Measurements from ENCODE around the gene ADPRH. TPM values are rescaled to one million over a fixed set of nuclear protein-coding genes. Genes with fewer than 3 reads are reported as not detected.

Gene ADPRH
- total and polyA plus RNA-seq, 8 donors, result 2.7 to 9.5 (median 5.0) TPM

DNA sequence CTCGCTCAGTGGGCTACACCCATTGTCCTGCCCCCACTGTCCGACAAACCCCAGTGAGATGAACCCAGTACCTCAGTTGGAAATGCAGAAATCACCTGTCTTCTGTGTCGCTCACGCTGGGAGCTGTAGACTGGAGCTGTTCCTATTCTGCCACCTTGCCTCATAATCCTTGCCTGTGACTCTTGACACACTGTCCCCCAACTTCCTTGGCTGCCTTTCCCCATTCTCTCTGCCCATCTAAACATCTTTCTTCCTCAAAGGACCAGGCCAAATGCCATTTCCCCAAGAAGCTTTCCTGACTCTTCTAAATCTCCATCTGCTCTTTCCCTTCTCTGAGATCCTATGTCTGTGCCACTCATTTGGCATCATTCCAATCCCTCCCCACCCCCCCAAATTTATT is 10.1 kb upstream of the ADPRH start:
- no peaks in the 10 kb centered on the region for H3K9me3 ChIP-seq
- no peaks in the 10 kb centered on the region for H3K27me3 ChIP-seq
- ATAC-seq, result no peak
- DNase-seq, result no peak
- no peak overlapping the region for H3K27ac ChIP-seq
- no peaks in the 10 kb centered on the region for H3K4me1 ChIP-seq
- TF ChIP-seq CTCF (IDR thresholded peaks at IDR 0.05), result no peak
- no peak overlapping the region for H3K4me3 ChIP-seq
- 82 to 89% methylated on average over 4 of the region's 4 CpGs for WGBS, 2 donors
- no peaks in the 10 kb centered on the region for H3K36me3 ChIP-seq
- FAIRE-seq, result no peak
- intact Hi-C loops (cut with DNase I), result no loop called here

GRCh38 chr3:119570229-119570628 is 9.1 kb upstream of the ADPRH start:
- Histone ChIP-seq H3K4me1 (no peaks in the 10 kb centered on the region), H3K27ac (peak overlapping the region in 1 of 4 donors; percentile 39), H3K36me3 (no peaks in the 10 kb centered on the region), H3K4me3 (no peak overlapping the region), H3K9me3 (no peaks in the 10 kb centered on the region), H3K27me3 (no peaks in the 10 kb centered on the region)
- no peak for TF ChIP-seq CTCF (IDR thresholded peaks at IDR 0.05)
- intact Hi-C loops (cut with DNase I), result no loop called here
- ATAC-seq (peak in 2 of 4 donors; percentile 59 to 79), DNase-seq (no peak), FAIRE-seq (no peak)
- 82 to 84% methylated on average over 5 of the region's 5 CpGs for WGBS, 2 donors

DNA sequence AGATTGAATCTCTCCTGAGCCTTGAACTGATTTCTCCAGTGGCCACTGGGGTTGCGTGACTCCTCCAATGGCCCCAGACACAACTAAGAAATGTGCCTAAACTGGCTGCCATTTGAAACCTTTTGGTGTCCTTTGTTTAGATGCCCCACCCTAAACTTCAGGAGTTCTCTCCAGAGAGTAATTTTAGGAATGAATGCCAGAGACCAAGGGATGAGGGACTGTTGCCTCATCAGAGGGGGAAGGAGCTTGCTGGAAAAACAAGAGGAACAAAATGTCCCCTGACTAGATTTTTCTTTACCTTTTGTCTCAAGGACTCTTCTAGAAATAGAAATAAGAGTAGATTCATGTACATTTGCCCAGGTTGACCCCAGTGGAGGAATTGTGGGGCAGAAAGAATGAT is 8.1 kb upstream of the ADPRH start:
- no peak for ATAC-seq
- H3K4me1 ChIP-seq, result no peaks in the 10 kb centered on the region
- no peak for TF ChIP-seq CTCF (IDR thresholded peaks at IDR 0.05)
- H3K27ac ChIP-seq, result no peak overlapping the region
- FAIRE-seq, result no peak
- DNase-seq, result no peak
- H3K9me3 ChIP-seq, result no peaks in the 10 kb centered on the region
- intact Hi-C loops (cut with DNase I), result no loop called here
- no peaks in the 10 kb centered on the region for H3K36me3 ChIP-seq
- H3K4me3 ChIP-seq, result no peak overlapping the region
- WGBS, 2 donors, result 91 to 94% methylated on average over 1 of the region's 1 CpG
- H3K27me3 ChIP-seq, result no peaks in the 10 kb centered on the region

- Histone ChIP-seq H3K4me3 (no peak overlapping the region), H3K27me3 (no peaks in the 10 kb centered on the region), H3K4me1 (no peaks in the 10 kb centered on the region), H3K9me3 (no peaks in the 10 kb centered on the region), H3K36me3 (no peaks in the 10 kb centered on the region), H3K27ac (no peak overlapping the region)
- no peak for TF ChIP-seq CTCF (IDR thresholded peaks at IDR 0.05)
- 83 to 91% methylated on average over 5 of the region's 5 CpGs for WGBS, 2 donors
- intact Hi-C loops (cut with DNase I), result no loop called here
- FAIRE-seq (no peak), DNase-seq (no peak), ATAC-seq (no peak)
These were observed 7.6 kb upstream of the ADPRH start for GRCh38 chr3:119571688-119572087.

DNA sequence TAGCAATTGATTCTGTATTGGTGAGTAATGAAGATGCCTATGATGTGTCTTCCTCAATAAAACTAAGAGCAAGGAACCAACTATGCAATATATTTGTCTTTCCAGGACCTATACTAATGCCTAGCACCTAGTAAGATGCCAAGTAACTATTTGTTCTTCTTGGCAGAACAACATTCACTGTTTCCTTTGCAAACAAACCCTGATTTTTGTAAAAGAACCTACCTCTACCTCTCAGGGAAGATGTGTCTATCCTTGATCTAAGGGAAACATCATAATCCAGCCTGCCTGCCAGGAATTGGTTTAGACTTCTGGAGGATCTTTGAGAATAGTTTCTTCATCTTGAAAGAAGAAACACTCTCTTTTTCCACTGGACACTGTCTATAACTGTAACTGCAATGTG is 3.8 kb upstream of the ADPRH start:
- H3K4me1 ChIP-seq, result peaks cover 0 to 6% (median 0%) of the 10 kb centered on the region in 3 donors
- H3K36me3 ChIP-seq, result no peaks in the 10 kb centered on the region
- no peak overlapping the region for H3K4me3 ChIP-seq
- TF ChIP-seq CTCF (IDR thresholded peaks at IDR 0.05), result no peak
- ATAC-seq, result no peak
- no peaks in the 10 kb centered on the region for H3K9me3 ChIP-seq
- DNase-seq, result no peak
- no peaks in the 10 kb centered on the region for H3K27me3 ChIP-seq
- FAIRE-seq, result no peak
- H3K27ac ChIP-seq, result no peak overlapping the region
- intact Hi-C loops (cut with DNase I), result no loop called here

Data from pancreas (tissue), 10 donors.